IgD-negative memory B cell (primary cell): ENCODE data around the gene BTBD17. TPM values are rescaled to one million over a fixed set of nuclear protein-coding genes. Genes with fewer than 3 reads are reported as not detected.

Experiments
- H3K27ac Mint-ChIP-seq, 3 donors: one replicate each; pipeline ENCODE4 v1.8.0; 2020 to 2022; ENCODE audit warnings: mild to moderate bottlenecking in 3 of 3, mixed read lengths in 3 of 3, moderate library complexity in 1 of 3
- H3K27me3 Mint-ChIP-seq: one replicate; pipeline ENCODE4 v1.8.0; 2021; ENCODE audit warnings: mixed read lengths
- H3K36me3 Mint-ChIP-seq: one replicate; pipeline ENCODE4 v1.8.0; 2020; ENCODE audit warnings: mild to moderate bottlenecking, mixed read lengths
- H3K4me1 Mint-ChIP-seq, 3 donors: one replicate each; pipeline ENCODE4 v1.8.0; 2020 to 2022; ENCODE audit warnings: mixed read lengths in 3 of 3, mild to moderate bottlenecking in 1 of 3
- H3K4me3 Mint-ChIP-seq, 4 donors: one replicate each; pipeline ENCODE4 v1.8.0; 2020 to 2022; ENCODE audit warnings: mild to moderate bottlenecking in 4 of 4, mixed read lengths in 4 of 4, moderate library complexity in 3 of 4
- H3K9me3 Mint-ChIP-seq, 3 donors: one replicate each; pipeline ENCODE4 v1.8.0; 2020 to 2021; ENCODE audit warnings: mixed read lengths in 3 of 3, mild to moderate bottlenecking in 1 of 3
- polyA plus RNA-seq: library from polyadenylated mRNA; unstranded; fragments of 300-500 nt; fragmentation: Illumina TruSeq; gene quantifications from one replicate; pipeline ENCODE4 v1.2.3, GENCODE V29; 2021

Gene BTBD17
- polyA plus RNA-seq, 1 donor from 2014 or later: not detected

GRCh38 chr17:74340470-74341023 lies 21.1 kb downstream of the BTBD17 start:
- Mint-ChIP-seq H3K36me3 (no peaks in the 10 kb centered on the region), H3K27me3 (peaks cover 18% of the 10 kb centered on the region), H3K4me1 (no peaks in the 10 kb centered on the region), H3K4me3 (no peak overlapping the region), H3K9me3 (peaks cover 0 to 2% (median 0%) of the 10 kb centered on the region in 3 donors), H3K27ac (no peak overlapping the region)

GRCh38 chr17:74339537-74340195 lies 22.0 kb downstream of the BTBD17 start:
- peaks cover 0 to 2% (median 0%) of the 10 kb centered on the region in 3 donors for H3K9me3 Mint-ChIP-seq
- no peak overlapping the region for H3K27ac Mint-ChIP-seq
- H3K4me1 Mint-ChIP-seq: no peaks in the 10 kb centered on the region
- peaks cover 12% of the 10 kb centered on the region for H3K27me3 Mint-ChIP-seq
- H3K4me3 Mint-ChIP-seq: no peak overlapping the region
- H3K36me3 Mint-ChIP-seq: no peaks in the 10 kb centered on the region

- Mint-ChIP-seq H3K27me3 (peaks cover 12% of the 10 kb centered on the region), H3K9me3 (peaks cover 0 to 2% (median 0%) of the 10 kb centered on the region in 3 donors), H3K4me1 (no peaks in the 10 kb centered on the region), H3K4me3 (no peak overlapping the region), H3K27ac (no peak overlapping the region), H3K36me3 (no peaks in the 10 kb centered on the region)
Measured at GRCh38 chr17:74337834-74338500, 23.7 kb downstream of the BTBD17 start.

GRCh38 chr17:74336307-74336706 lies 25.4 kb downstream of the BTBD17 start:
- Mint-ChIP-seq H3K27me3 (peaks cover 13% of the 10 kb centered on the region), H3K27ac (no peak overlapping the region), H3K36me3 (no peaks in the 10 kb centered on the region), H3K9me3 (peaks cover 0 to 2% (median 0%) of the 10 kb centered on the region in 3 donors), H3K4me1 (no peaks in the 10 kb centered on the region), H3K4me3 (no peak overlapping the region)

- Mint-ChIP-seq H3K4me1 (no peaks in the 10 kb centered on the region), H3K27me3 (peaks cover 14% of the 10 kb centered on the region), H3K36me3 (no peaks in the 10 kb centered on the region), H3K27ac (no peak overlapping the region), H3K4me3 (no peak overlapping the region), H3K9me3 (peaks cover 0 to 2% (median 0%) of the 10 kb centered on the region in 3 donors)
Measured at GRCh38 chr17:74335529-74336062, 26.1 kb downstream of the BTBD17 start.

- H3K9me3 Mint-ChIP-seq: peaks cover 0 to 2% (median 0%) of the 10 kb centered on the region in 3 donors
- no peaks in the 10 kb centered on the region for H3K36me3 Mint-ChIP-seq
- peaks cover 11% of the 10 kb centered on the region for H3K27me3 Mint-ChIP-seq
- no peaks in the 10 kb centered on the region for H3K4me1 Mint-ChIP-seq
- H3K4me3 Mint-ChIP-seq: no peak overlapping the region
- no peak overlapping the region for H3K27ac Mint-ChIP-seq
Measured at GRCh38 chr17:74334393-74335039, 27.2 kb downstream of the BTBD17 start.

- no peaks in the 10 kb centered on the region for H3K4me1 Mint-ChIP-seq
- peaks cover 10% of the 10 kb centered on the region for H3K27me3 Mint-ChIP-seq
- no peak overlapping the region for H3K4me3 Mint-ChIP-seq
- H3K9me3 Mint-ChIP-seq: peaks cover 0 to 2% (median 0%) of the 10 kb centered on the region in 3 donors
- no peak overlapping the region for H3K27ac Mint-ChIP-seq
- H3K36me3 Mint-ChIP-seq: no peaks in the 10 kb centered on the region
Measured at GRCh38 chr17:74332763-74333283, 28.8 kb downstream of the BTBD17 start.

- no peaks in the 10 kb centered on the region for H3K36me3 Mint-ChIP-seq
- H3K4me3 Mint-ChIP-seq: no peak overlapping the region
- H3K4me1 Mint-ChIP-seq: no peaks in the 10 kb centered on the region
- peaks cover 0 to 2% (median 0%) of the 10 kb centered on the region in 3 donors for H3K9me3 Mint-ChIP-seq
- H3K27me3 Mint-ChIP-seq: peaks cover 13% of the 10 kb centered on the region
- H3K27ac Mint-ChIP-seq: no peak overlapping the region
Measured at GRCh38 chr17:74332017-74332650, 29.5 kb downstream of the BTBD17 start.

GRCh38 chr17:74330446-74330845 lies 31.2 kb downstream of the BTBD17 start:
- Mint-ChIP-seq H3K4me3 (no peak overlapping the region), H3K27me3 (peaks cover 25% of the 10 kb centered on the region), H3K36me3 (no peaks in the 10 kb centered on the region), H3K27ac (no peak overlapping the region), H3K4me1 (peaks cover 0 to under 1% (median under 1%) of the 10 kb centered on the region in 3 donors), H3K9me3 (no peaks in the 10 kb centered on the region)

GRCh38 chr17:74329378-74329777 lies 32.3 kb downstream of the BTBD17 start:
- Mint-ChIP-seq H3K27me3 (peaks cover 35% of the 10 kb centered on the region), H3K4me1 (peaks cover 0 to 5% (median 4%) of the 10 kb centered on the region in 3 donors), H3K36me3 (no peaks in the 10 kb centered on the region), H3K4me3 (peak overlapping the region in 2 of 4 donors; percentile 2 to 12), H3K9me3 (no peaks in the 10 kb centered on the region), H3K27ac (no peak overlapping the region)

- no peak overlapping the region for H3K27ac Mint-ChIP-seq
- H3K36me3 Mint-ChIP-seq: peaks cover 2% of the 10 kb centered on the region
- no peak overlapping the region for H3K4me3 Mint-ChIP-seq
- H3K9me3 Mint-ChIP-seq: no peaks in the 10 kb centered on the region
- H3K27me3 Mint-ChIP-seq: peaks cover 39% of the 10 kb centered on the region
- peaks cover 1 to 5% (median 4%) of the 10 kb centered on the region in 3 donors for H3K4me1 Mint-ChIP-seq
Measured at GRCh38 chr17:74328487-74328886, 33.2 kb downstream of the BTBD17 start.

- no peaks in the 10 kb centered on the region for H3K9me3 Mint-ChIP-seq
- H3K36me3 Mint-ChIP-seq: peaks cover 4% of the 10 kb centered on the region
- peaks cover 4 to 5% (median 4%) of the 10 kb centered on the region in 3 donors for H3K4me1 Mint-ChIP-seq
- no peak overlapping the region for H3K4me3 Mint-ChIP-seq
- H3K27me3 Mint-ChIP-seq: peaks cover 48% of the 10 kb centered on the region
- no peak overlapping the region for H3K27ac Mint-ChIP-seq
Measured at GRCh38 chr17:74326506-74326905, 35.2 kb downstream of the BTBD17 start.

GRCh38 chr17:74325743-74326379 lies 35.8 kb downstream of the BTBD17 start, which contains the start of gene KIF19:
Gene KIF19, plus strand, starts transcription at chr17:74326226. Its CDS starts 124 bp downstream, at chr17:74326350.
- Mint-ChIP-seq H3K36me3 (peaks cover 4% of the 10 kb centered on the region), H3K27ac (peak within 1 kb of the TSS in 1 of 3 donors; percentile 9), H3K27me3 (peaks cover 49% of the 10 kb centered on the region), H3K9me3 (no peaks in the 10 kb centered on the region), H3K4me3 (peak within 1 kb of the TSS in 2 of 4 donors; percentile 67 to 73), H3K4me1 (peaks cover 4 to 5% (median 4%) of the 10 kb centered on the region in 3 donors)

GRCh38 chr17:74325376-74325742 lies 36.3 kb downstream of the BTBD17 start:
- Mint-ChIP-seq H3K36me3 (peaks cover 4% of the 10 kb centered on the region), H3K27ac (no peak overlapping the region), H3K4me1 (peaks cover 4 to 5% (median 4%) of the 10 kb centered on the region in 3 donors), H3K4me3 (peak overlapping the region in 2 of 4 donors; percentile 67), H3K27me3 (peaks cover 53% of the 10 kb centered on the region), H3K9me3 (no peaks in the 10 kb centered on the region)
